SKM-1 (cell line): ENCODE results near the gene KRT77.

Experiments used
- DNase-seq: peaks from one replicate; lab custom pipeline; 2025; ENCODE audit not compliant: unreplicated experiment; lab: John Stamatoyannopoulos, UW

Gene KRT77

DNA sequence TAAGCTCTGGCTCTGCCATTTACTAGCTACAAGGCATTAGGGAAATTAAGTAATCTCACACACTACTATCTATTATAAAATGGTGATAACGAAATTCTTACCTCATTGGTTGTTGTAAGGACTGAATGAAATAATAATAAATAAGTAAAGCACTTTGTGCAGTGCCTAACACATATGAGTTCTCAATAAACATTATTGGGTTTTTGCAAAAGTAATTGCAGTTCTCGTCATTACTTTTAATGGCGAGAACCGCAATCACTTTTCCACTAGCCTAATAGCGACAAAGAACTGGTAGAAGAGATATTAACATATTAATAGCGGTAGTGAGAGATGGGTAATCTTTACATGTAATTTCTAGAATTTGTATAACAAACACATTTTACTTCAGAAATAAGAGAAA lies 9.2 kb downstream of the KRT77 start:
- DNase-seq = no peak

GRCh38 chr12:52693261-52693660 lies 10.1 kb downstream of the KRT77 start:
- no peak for DNase-seq

DNA sequence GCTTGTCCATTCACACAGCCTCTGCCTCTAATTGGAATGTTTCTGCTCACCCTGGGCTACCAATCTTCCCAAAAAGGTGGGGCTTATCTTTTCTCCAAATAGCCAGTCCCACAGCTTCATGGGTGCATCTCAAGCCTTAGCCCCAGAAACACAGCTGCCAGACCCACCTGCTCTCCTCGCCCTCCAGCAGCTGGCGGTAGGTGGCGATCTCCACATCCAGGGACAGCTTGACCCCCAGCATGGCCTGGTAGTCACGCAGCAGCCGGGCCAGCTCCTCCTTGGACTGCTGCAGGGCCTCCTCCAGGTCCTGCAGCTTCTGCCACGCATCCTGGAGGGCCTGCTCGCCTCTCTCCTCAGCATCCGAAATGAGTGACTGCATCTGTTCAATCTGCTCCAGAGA lies 11.1 kb downstream of the KRT77 start:
- no peak for DNase-seq

- DNase-seq = no peak
These were observed 11.5 kb downstream of the KRT77 start for GRCh38 chr12:52691841-52692150.

- no peak for DNase-seq
These were observed 12.1 kb downstream of the KRT77 start for GRCh38 chr12:52691076-52691840.

GRCh38 chr12:52690351-52691075 lies 12.8 kb downstream of the KRT77 start:
- no peak for DNase-seq

GRCh38 chr12:52689936-52690335 lies 13.4 kb downstream of the KRT77 start:
- no peak for DNase-seq

DNA sequence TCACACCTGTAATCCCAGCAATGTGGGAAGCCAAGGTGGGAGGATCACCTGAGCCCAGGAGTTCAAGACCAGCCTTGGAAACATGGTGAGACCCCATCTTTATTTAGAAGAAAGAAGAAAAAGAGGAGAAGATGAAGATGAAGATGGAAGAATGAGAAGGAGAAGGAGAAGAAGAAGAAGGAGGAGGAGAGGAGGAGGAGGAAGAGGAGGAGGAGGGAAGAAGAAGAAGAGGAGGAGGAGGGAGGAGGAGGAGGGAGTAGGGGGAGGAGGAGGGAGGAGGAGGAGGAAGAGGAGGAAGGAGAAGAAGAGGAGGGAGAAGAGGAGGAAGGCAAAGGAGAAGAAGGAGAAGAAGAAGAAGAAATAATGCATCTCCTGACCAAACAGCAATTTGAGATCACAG lies 14.1 kb downstream of the KRT77 start:
- DNase-seq = no peak

DNA sequence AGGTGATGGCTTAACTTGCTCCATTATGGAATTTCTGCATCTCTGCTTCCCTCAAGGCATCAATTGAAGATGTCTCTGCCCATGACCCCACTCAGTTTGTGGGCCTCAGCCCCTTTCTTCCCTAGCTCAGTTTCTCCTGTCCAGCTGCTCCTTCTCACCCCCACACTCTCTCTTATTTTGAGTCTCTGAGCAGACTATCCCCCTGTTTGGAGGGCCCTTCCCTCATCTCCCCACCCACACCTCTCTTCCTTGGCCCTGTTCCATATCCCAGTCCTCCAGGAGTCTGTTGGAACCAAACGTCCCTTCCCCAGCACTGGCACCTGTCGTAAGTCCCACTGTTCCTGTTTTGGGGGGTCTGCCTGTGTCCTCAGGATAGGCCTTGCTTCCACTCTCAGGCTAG lies 14.8 kb downstream of the KRT77 start:
- DNase-seq = no peak

DNA sequence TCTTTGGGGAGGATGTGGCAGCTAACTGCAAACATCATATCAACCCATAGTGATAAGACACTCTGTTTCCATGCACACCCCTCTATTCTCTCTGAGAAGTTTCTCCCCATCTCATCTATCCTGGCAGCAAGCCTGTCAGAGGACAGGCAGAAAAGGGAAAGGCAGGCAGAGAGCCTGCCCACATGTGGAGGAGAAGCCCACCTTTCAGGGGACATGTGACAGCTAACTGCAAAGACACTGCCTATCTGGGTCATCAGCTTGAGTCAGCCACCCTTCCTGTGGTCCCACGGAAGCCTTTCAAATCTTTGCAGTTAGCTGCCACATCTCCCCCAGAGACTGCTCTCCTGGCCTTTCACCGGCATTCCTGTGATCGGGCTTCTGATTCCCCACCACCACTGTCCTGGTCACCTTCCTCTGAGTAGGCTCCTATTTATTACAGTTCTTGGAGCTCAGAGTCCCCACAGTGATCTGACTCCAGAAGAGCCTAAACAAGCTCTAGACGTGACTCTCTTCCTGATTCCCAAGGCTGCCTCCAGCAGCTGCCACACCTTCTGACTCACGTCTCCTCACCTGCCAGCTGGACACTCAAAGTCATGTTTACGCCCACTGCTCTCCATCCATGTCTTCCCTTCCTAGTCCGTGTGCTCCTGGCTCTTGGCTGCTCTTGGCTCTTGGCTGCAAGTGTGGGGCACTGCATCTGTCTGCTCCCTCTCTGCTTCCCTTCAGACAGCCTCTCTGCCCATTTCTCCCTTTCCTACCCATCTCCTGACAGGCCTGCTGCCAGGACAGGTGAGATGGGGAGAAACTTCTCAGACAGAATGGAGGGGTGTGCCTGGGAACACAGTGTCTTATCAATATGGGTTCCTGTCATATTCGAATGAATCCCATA lies 15.6 kb downstream of the KRT77 start:
- DNase-seq = no peak

DNA sequence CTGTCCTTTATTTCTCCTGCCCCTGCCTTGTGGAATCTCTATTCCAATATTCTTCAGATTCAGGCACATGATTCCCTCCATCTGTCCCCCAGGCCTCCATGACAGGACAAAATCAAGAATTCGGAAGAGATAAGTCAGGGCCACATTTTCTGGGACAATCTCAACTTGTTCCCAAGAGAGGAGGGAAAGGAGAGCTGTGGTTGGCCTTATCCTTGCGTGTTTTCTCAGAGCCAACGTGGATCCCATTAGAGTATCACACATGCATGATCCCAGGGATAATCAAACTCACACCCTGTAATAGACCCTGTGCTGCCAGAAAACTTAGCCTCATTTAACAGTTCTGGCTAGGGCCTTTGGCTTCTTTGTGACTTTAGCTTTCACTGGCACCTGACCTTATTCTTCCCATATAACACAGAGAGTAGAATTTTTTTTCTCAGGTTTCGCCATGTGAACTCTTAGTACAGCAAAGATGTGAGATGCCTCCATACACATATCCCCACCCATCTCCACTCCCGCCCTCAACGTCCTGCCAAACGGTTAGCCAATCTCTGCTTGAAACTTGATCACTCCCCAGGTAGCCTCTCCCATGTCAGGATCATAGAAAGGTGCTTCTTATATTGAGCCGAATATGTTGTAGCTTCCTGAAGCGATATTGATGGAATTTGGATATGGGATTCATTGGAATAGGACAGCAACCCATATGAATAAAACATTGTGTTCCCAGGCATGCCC lies 16.4 kb downstream of the KRT77 start:
- no peak for DNase-seq

GRCh38 chr12:52686063-52686462 lies 17.3 kb downstream of the KRT77 start:
- DNase-seq = no peak

DNA sequence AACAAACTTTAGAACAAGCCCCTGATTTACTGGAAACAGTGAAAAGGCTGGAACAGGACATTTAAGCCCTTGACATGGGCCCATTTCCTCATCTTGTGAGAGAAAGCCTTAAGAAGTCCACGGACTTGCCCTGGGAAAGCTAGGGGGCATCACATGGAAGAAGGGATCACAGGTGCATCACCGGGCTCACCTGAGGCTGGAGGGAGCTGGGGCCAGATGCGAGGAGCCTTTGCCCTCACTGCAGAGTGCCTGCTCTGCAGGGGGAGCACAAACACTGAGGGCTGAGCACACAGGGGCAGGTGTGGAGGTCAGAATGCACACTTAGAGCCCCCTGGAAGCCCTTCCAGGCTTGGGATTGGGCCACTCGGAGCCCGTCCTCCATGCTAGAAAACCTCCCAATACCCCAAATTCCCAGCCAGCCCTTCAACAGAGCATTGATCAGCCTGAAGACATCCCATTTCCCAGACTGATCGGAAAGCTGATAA lies 17.9 kb downstream of the KRT77 start:
- no peak for DNase-seq

GRCh38 chr12:52684431-52684830 lies 18.9 kb downstream of the KRT77 start:
- no peak for DNase-seq

- DNase-seq = no peak
These were observed 19.6 kb downstream of the KRT77 start for GRCh38 chr12:52683575-52684300.

DNA sequence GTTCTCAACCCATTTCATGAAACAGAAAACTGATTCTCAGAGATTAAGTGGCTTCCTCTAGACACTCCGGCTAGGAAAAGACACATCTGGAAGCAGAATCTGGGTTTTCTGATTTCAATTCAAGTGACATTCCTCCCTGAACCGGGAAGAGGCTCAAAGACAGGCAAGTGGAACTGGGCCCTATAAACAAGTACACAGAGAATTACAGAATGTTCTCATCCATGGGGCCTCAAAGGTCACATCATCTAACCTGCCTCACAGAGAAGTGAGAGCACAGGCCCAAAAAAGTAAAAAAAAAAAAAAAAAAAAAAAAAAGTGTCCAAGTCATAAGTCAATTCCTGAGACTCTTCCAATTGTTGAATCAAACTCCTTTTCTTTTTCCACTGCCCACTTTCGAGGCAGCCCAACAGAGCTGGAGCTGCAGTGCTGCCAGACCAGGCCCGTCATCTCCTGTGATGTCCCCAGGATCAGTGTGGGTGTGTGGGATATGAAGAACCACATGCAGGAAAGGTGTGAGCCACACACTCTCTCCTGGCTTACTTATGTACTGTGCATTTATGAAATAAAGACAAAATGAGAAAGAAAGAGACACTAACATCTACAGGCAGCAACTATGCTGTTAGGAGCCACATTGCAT lies 20.3 kb downstream of the KRT77 start:
- DNase-seq = no peak

DNA sequence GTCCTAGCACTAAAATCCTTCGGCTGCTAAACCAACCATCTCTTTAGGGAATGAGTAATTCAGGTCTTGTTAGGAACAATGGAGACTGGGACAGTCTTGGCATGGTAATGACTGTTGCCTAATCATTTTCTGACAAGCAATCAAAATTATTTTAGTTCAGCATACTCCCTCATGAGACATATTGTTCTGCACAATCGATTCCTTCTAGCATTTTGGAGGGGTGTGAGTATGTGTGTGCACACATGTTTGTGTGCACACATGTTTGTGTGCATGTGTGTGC lies 21.0 kb downstream of the KRT77 start:
- no peak for DNase-seq

DNA sequence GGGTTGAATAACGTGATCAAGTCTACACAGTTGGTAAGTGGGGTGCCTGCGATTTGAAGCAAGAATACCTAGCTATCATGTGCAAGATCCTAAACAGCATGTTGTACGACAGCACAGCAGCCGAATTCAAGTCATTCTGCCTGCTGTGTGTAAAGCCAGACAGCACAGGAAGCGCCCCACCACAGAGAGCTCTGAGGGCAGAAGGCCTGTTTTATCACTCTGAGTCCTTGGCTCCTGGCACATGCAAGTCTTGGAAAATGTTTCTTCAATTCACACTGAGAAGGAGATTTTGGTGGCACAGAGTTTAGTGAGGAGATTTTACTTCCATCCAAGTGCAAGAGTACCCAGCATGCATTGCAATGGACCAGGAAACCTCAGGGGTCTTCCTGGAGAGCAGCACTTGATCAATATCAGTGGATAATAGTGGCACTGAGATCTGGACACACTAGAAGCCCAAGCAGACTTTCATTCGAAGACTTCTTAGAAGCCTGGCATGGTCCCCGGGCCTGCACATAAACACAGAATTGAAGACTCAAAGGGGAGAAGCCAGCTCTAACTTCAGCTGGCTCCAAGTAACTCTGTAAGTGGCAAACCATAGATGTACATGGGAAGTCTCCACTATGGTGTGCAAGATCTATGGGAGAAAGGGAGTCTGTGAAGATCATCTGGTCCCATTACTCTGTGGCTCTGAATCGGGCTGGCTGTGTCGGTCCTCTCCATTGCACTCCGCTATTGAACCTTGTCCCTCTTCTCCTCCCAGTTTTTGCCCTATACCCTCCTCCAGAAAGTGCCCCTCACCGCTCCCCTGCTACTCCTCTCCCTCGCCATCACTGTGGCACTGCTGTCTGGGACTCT lies 21.6 kb downstream of the KRT77 start:
- no peak for DNase-seq

DNA sequence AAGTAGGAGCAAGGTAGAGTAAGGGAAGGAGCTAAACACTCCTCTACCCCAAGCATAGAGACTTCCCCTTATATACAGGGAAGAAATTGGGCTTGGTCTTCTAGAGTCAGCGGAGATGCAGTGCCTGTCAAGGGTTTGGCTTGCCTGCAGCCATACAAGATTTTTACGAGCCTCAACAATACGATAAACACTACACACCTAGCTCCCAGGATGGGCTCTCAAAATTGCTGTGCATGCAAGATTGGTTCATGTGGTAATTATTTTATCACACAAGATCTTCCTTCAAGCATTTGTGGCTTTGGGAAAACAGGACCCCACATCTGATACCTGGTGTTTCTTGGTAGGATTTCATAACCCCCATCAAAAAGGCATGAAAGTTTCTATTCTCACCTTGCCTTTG lies 23.0 kb downstream of the KRT77 start, which contains the start of gene KRT1:
Gene KRT1 (minus strand): TSS at position 45 of the 400 bp plus-strand sequence. CDS start 59 bp downstream, outside the sequence.
- DNase-seq = no peak
